22Rv1 (cell line): ENCODE results near the gene INA.

ENCODE experiments used
- H3K27ac ChIP-seq: fragments of 450-650 bp; 2 replicates; pipeline ENCODE4 v1.5.1; 2017
- ZFX ChIP-seq: fragments of 450-650 bp; IDR thresholded peaks from 2 replicates; pipeline ENCODE4 v1.6.1; 2017; ENCODE audit warnings: antibody characterized with exemption, borderline replicate concordance
- TF ChIP-seq, protein P1 (sequence below): fragments of 450-650 bp; IDR thresholded peaks from 2 replicates; pipeline ENCODE4 v1.5.1; 2017; ENCODE audit warnings: mild to moderate bottlenecking

INA gene

DNA sequence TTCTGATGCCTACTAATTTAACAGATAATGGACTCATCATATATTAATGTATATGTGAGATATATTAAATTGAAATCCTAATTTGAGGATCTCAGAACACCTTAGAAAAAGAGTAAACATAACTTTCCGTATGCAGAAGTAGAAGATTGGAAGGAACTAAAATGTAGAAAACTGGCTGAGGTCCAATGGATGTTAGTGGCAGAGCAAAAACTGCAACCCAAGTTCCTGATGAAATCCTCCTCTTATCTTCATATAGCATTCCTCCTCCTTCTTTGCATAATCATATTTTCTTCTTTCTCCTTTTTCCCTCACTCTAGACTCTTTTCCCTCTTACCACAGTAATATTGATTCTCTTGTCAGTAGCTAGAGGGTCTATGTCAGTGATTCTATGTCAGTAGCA is 6.0 kb downstream of the INA start:
- no peak overlapping the region for H3K27ac ChIP-seq
- TF ChIP-seq, protein P1, sequence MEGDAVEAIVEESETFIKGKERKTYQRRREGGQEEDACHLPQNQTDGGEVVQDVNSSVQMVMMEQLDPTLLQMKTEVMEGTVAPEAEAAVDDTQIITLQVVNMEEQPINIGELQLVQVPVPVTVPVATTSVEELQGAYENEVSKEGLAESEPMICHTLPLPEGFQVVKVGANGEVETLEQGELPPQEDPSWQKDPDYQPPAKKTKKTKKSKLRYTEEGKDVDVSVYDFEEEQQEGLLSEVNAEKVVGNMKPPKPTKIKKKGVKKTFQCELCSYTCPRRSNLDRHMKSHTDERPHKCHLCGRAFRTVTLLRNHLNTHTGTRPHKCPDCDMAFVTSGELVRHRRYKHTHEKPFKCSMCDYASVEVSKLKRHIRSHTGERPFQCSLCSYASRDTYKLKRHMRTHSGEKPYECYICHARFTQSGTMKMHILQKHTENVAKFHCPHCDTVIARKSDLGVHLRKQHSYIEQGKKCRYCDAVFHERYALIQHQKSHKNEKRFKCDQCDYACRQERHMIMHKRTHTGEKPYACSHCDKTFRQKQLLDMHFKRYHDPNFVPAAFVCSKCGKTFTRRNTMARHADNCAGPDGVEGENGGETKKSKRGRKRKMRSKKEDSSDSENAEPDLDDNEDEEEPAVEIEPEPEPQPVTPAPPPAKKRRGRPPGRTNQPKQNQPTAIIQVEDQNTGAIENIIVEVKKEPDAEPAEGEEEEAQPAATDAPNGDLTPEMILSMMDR: no peak
- no peak for TF ChIP-seq ZFX

DNA sequence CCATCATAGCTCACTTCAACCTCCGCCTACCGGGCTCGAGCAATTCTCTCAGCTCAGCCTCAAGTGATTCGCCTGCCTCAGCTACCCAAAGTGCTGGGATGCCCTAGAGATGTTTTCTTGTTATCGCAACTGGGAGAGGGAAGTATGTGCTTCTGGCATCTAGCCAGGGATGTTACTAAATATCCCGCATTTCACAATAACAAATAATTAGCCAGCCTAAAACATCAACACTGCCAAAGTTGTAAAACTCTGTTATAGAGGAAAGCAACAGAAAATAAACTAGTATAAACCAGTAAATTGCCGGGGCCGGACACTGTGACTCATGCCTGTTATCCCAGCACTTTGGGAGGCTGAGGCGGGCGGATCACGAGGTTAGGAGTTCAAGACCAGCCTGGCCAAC is 7.2 kb downstream of the INA start:
- no peak for TF ChIP-seq ZFX
- TF ChIP-seq, protein P1: no peak
- no peak overlapping the region for H3K27ac ChIP-seq

DNA sequence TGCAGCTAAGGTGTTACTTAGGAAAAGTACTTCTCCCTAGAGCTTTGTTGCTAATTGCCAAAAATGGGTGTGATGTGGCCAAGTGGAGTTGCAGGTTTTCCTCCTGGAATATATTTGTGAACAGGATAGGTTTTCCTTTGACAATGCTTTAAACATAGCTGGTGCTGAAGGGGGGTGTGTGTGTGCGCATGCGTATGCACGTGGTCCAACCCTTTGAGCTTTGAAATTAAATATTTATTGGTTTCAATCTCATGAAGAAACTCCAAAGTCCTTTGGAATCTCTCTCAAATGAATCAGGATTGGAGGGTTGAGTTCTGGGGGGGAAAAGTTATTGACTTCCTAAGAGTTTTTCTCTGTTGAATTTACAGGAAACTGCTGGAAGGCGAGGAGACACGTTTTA is 11.1 kb downstream of the INA start:
- no peak overlapping the region for H3K27ac ChIP-seq
- no peak for TF ChIP-seq ZFX
- TF ChIP-seq, protein P1: no peak

DNA sequence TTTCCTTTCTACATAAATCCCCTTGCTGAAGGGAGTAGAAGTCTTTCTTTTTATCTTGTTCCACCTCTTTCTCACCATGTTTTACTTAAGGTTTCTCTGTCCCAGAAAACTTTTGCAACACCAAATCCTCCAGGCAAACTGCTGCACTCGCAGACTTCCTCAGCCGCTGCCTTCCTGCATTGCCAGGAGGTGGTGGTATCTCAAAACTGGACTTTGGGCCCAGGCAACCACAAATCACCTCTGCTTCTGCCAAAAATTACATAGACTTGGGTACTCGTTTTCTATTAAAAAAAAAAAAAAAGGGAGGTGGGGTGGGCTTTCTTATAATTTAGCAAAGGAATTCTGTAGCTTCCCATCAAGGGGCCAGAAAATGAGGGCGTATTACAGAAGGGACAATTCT is 14.7 kb downstream of the INA start:
- no peak overlapping the region for H3K27ac ChIP-seq
- no peak for TF ChIP-seq ZFX
- TF ChIP-seq, protein P1: no peak

DNA sequence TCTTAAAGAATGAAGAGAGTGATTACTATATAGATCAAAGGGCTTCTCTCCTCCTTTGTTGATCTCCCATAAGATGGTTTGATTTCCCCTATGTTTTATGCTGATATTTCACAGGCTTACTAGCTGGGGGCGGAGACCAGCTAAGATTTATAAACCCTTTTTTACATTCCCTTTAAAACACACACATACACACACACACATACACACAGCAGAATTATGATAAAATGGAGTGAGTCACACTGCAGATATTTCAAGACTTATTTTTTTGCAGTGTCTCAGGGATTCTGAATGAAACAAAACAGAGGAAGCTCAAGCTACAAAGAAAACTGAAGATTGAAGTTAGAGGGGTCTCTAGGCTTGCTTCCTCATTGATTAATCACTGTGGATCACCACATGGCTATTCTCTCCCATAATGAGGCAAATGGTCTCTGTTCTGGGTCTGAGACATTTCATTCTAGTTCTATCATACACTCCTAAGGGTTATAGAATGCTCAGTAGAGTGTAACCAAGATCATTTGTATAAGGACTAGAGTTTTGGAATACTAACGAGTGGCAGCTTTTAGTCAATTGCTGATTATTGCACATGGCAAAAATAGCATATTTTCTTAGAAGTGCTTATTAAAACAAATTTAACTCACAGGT is 18.6 kb downstream of the INA start:
- no peak overlapping the region for H3K27ac ChIP-seq
- TF ChIP-seq ZFX: no peak
- TF ChIP-seq, protein P1: no peak

DNA sequence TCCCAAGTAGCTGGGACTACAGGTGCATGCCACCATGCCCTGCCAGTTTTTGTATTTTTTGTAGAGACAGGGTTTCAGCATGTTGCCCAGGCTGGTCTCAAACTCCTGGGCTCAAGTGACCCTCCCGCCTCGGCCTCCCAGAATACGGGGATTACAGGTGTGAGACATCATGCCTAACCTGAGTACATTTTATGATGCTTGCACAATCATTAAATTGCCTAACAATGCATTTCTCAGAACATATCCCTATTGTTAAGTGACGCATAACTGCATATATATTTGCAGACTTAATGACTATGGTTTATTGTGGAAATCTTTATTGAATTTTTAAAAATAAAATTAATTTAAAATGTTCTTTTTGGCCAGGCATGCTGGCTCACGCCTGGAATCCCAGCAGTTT is 30.7 kb downstream of the INA start:
- no peak overlapping the region for H3K27ac ChIP-seq
- no peak for TF ChIP-seq ZFX
- TF ChIP-seq, protein P1: no peak

DNA sequence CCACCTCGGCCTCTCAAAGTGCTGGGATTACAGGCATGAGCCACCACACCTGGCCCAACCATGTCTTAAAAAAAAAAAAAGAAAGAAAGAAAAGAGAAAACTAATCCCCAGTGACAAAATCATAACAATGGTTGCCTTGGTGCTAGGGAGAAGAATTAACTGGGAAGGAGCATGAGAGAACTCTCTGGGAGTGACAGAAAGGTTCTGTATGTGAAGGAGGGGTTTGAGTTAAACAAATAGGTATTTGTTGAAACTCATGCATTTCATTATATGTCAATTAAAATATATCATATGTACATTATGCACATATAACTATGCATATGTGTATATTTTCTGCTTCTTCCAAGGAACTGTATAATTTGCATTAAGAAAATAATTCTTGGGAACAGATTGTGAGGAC is 33.3 kb downstream of the INA start:
- H3K27ac ChIP-seq: no peak overlapping the region
- TF ChIP-seq ZFX: no peak
- TF ChIP-seq, protein P1: no peak
